HFFc6 (cell line): ENCODE measurements around the gene TAGLN2. TPM values are rescaled to one million over a fixed set of nuclear protein-coding genes. Genes with fewer than 3 reads are reported as not detected.

ENCODE experiments used
- DNase-seq: peaks from one replicate; pipeline ENCODE4 v3.0.0-alpha.2; 2018
- H3K27ac Mint-ChIP-seq: 2 replicates; pipeline ENCODE4 v1.8.0; 2020; ENCODE audit warnings: mild to moderate bottlenecking, mixed read lengths
- H3K27me3 Mint-ChIP-seq: 2 replicates; pipeline ENCODE4 v1.8.0; 2021; ENCODE audit warnings: mild to moderate bottlenecking, moderate library complexity, mixed read lengths; ENCODE audit not compliant: insufficient read depth
- H3K36me3 Mint-ChIP-seq: 2 replicates; pipeline ENCODE4 v1.8.0; 2021; ENCODE audit warnings: low read depth, mixed read lengths
- H3K4me1 Mint-ChIP-seq: 2 replicates; pipeline ENCODE4 v1.8.0; 2020; ENCODE audit warnings: low read depth, mixed read lengths
- H3K4me3 Mint-ChIP-seq: 2 replicates; pipeline ENCODE4 v1.8.0; 2020; ENCODE audit warnings: mild to moderate bottlenecking, moderate library complexity, mixed read lengths
- H3K9me3 Mint-ChIP-seq: 2 replicates; pipeline ENCODE4 v1.8.0; 2020; ENCODE audit warnings: mild to moderate bottlenecking, mixed read lengths
- total RNA-seq, 6 experiments: library from RNA; stranded (reverse); fragmentation: NEBNext Ultra II Directional; extraction: Animal tissue kit (Norgen Biotek cat#: 25700); gene quantifications; 2 replicates in 1 of 6; 3 replicates in 5 of 6; pipeline ENCODE4 v1.2.3, GENCODE V29; 2021
- TF ChIP-seq, protein P1 (sequence below): fragments of 200-600 bp; sonication (generic); IDR thresholded peaks from 2 replicates; pipeline ENCODE4 v1.5.0; 2021; ENCODE audit warnings: antibody characterized with exemption, mild to moderate bottlenecking

Gene TAGLN2
- total RNA-seq, 6 experiments from 2014 or later: 560 to 914 (median 815) TPM

- Mint-ChIP-seq H3K27me3 (peaks cover 10% of the 10 kb centered on the region), H3K27ac (no peak overlapping the region), H3K4me3 (no peak overlapping the region), H3K9me3 (no peaks in the 10 kb centered on the region), H3K36me3 (no peaks in the 10 kb centered on the region), H3K4me1 (no peaks in the 10 kb centered on the region)
- DNase-seq: no peak
- TF ChIP-seq, protein P1, sequence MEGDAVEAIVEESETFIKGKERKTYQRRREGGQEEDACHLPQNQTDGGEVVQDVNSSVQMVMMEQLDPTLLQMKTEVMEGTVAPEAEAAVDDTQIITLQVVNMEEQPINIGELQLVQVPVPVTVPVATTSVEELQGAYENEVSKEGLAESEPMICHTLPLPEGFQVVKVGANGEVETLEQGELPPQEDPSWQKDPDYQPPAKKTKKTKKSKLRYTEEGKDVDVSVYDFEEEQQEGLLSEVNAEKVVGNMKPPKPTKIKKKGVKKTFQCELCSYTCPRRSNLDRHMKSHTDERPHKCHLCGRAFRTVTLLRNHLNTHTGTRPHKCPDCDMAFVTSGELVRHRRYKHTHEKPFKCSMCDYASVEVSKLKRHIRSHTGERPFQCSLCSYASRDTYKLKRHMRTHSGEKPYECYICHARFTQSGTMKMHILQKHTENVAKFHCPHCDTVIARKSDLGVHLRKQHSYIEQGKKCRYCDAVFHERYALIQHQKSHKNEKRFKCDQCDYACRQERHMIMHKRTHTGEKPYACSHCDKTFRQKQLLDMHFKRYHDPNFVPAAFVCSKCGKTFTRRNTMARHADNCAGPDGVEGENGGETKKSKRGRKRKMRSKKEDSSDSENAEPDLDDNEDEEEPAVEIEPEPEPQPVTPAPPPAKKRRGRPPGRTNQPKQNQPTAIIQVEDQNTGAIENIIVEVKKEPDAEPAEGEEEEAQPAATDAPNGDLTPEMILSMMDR: no peak
Measured at GRCh38 chr1:159932296-159933285, 7.3 kb upstream of the TAGLN2 start.

DNA sequence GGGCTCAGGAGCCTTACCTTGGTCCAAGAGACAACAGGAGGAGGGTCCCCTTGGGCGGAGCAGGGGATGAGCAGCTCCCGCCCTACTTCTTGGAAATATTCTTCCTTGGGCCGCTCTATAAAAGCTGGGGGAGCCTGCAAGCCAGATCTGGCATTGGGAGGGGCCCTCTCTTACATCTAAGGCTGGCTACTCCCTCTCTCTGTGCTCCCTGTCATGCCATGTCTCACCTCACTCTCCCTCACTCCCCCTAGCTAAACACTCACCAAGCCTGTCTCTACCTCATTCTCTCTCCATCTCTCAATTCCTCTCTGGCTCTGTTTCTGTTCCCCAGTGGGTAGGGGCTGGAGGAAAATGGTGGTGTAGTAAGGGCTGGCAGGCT is 6.5 kb upstream of the TAGLN2 start:
- H3K27ac Mint-ChIP-seq: no peak overlapping the region
- no peak overlapping the region for H3K4me3 Mint-ChIP-seq
- no peaks in the 10 kb centered on the region for H3K36me3 Mint-ChIP-seq
- no peaks in the 10 kb centered on the region; the same call in 1 of the 2 replicates for H3K4me1 Mint-ChIP-seq
- H3K27me3 Mint-ChIP-seq: peaks cover 10% of the 10 kb centered on the region
- H3K9me3 Mint-ChIP-seq: no peaks in the 10 kb centered on the region
- DNase-seq: no peak
- TF ChIP-seq, protein P1: no peak

DNA sequence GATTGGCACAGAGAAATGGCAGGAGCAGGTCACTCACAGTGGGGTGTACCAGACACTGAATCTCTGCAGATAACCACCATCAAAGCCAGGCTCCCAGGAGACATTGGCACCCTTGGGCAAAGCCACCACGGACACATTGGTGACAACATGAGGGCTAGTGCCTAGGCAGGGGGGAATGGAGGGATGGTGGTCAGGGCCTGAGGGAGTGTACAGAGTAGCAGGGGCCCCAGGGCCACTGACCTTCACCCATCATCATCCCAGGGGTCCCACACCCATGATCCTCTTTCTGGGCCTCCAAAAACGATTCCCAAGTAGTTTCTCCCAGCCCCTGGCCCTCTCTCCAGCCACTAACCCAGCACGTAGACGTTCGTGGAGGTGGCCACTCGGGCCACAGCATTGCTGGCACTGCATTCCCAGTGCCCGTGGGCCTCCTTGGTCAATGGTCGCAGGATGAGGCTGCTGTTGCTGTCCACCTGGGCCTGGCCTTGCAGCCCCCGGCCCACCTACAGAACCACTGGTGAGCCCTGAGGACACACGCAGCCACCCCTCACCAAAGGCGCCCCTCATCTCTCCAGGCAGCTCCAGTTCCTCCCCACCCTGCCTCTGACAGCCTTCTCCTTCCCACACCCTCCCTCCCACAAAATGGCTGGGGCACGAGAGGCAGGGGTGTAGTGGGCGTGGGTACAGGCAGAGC is 5.9 kb upstream of the TAGLN2 start:
- peaks cover 5% of the 10 kb centered on the region for H3K4me1 Mint-ChIP-seq
- no peak overlapping the region for H3K4me3 Mint-ChIP-seq
- no peak for DNase-seq
- peaks cover 10% of the 10 kb centered on the region for H3K27me3 Mint-ChIP-seq
- H3K9me3 Mint-ChIP-seq: no peaks in the 10 kb centered on the region
- no peak overlapping the region for H3K27ac Mint-ChIP-seq
- H3K36me3 Mint-ChIP-seq: no peaks in the 10 kb centered on the region
- TF ChIP-seq, protein P1: no peak

DNA sequence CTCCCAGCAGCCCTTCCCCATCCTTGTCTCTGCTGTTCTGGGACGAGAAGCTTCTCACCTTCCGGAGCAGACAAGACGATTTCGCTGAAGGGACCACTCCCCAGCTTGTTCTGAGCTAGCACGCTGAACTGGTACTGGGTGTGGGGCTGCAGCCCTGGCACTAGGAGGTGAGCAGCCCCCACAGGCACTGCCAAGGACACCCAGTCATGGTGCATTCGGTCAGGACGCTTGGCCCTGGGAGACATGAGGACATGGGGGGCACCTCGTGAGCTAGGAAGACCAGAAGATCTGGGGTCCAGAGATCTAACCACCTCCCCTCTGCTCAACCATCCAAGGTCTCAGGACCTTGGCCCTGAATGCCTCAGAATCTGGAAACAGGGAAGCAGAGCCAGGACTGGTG is 5.3 kb upstream of the TAGLN2 start:
- TF ChIP-seq, protein P1: no peak
- Mint-ChIP-seq H3K27ac (no peak overlapping the region), H3K27me3 (peaks cover 10% of the 10 kb centered on the region), H3K36me3 (no peaks in the 10 kb centered on the region), H3K4me1 (peaks cover 11% of the 10 kb centered on the region), H3K9me3 (no peaks in the 10 kb centered on the region), H3K4me3 (no peak overlapping the region)
- DNase-seq: no peak

- H3K4me1 Mint-ChIP-seq: peaks cover 13% of the 10 kb centered on the region
Measured at GRCh38 chr1:159930216-159930615, 4.9 kb upstream of the TAGLN2 start.

More at GRCh38 chr1:159930216-159930615, 4.9 kb upstream of the TAGLN2 start:
- DNase-seq: no peak
- H3K27ac Mint-ChIP-seq: no peak overlapping the region
- peaks cover under 1% of the 10 kb centered on the region; the same call in 1 of the 2 replicates for H3K36me3 Mint-ChIP-seq
- TF ChIP-seq, protein P1: no peak
- H3K9me3 Mint-ChIP-seq: no peaks in the 10 kb centered on the region
- no peak overlapping the region for H3K4me3 Mint-ChIP-seq
- H3K27me3 Mint-ChIP-seq: peaks cover 12% of the 10 kb centered on the region
